HEK293 (cell line): Measurements from ENCODE around the gene MAGEB4.

Experiments used
- CTCF ChIA-PET: fragments of 350-600 bp; formaldehyde crosslinking; extraction: SDS; loops from one replicate; lab custom pipeline; 2021; ENCODE audit warnings: antibody characterized with exemption; lab: Yijun Ruan, JAX
- POLR2A ChIA-PET: fragments of 300-600 bp; formaldehyde crosslinking; extraction: SDS; loops from one replicate; lab custom pipeline; 2020; ENCODE audit warnings: antibody characterized with exemption, inconsistent platforms; lab: Yijun Ruan, JAX
- H3K27ac ChIP-seq: fragments of 200-500 bp; sonication (Bioruptor generic); 2 replicates; pipeline ENCODE4 v1.5.1; 2014; ENCODE audit warnings: low read depth, low read length, control low read depth, inconsistent platforms; ENCODE audit errors: extremely low read depth
- H3K36me3 ChIP-seq, 2 experiments: fragments of 200-500 bp in 1 of 2; sonication (Bioruptor generic) in 1 of 2; 1 replicate in 1 of 2; 2 replicates in 1 of 2; pipeline ENCODE4 v1.5.1; 2014 to 2017; ENCODE audit warnings: inconsistent platforms in 2 of 2, low read length in 2 of 2; ENCODE audit not compliant: control insufficient read depth in 2 of 2, insufficient read depth in 1 of 2
- H3K4me1 ChIP-seq: fragments of 200-500 bp; sonication (Bioruptor generic); 2 replicates; pipeline ENCODE4 v1.5.1; 2014; ENCODE audit warnings: mild to moderate bottlenecking, low read length, inconsistent platforms; ENCODE audit not compliant: control insufficient read depth, insufficient read depth
- H3K4me3 ChIP-seq: 2 replicates; pipeline ENCODE4 v1.5.1; 2011; ENCODE audit warnings: low read depth, mild to moderate bottlenecking, control low read depth, low read length, moderate library complexity
- H3K9me3 ChIP-seq: fragments of 200-500 bp; sonication (Bioruptor generic); 2 replicates; pipeline ENCODE4 v1.5.1; 2014; ENCODE audit warnings: low read depth, low read length, inconsistent platforms; ENCODE audit not compliant: control insufficient read depth, insufficient read depth
- AEBP2 ChIP-seq: fragments of 450-650 bp; formaldehyde crosslinking; IDR thresholded peaks from 2 replicates; pipeline ENCODE4 v1.5.1; 2016; ENCODE audit warnings: missing biosample characterization, missing genetic modification characterization, borderline replicate concordance
- ELK4 ChIP-seq: IDR thresholded peaks from 2 replicates; pipeline ENCODE4 v1.6.1; 2011; ENCODE audit warnings: mild to moderate bottlenecking, low read depth, low read length, borderline replicate concordance
- FEZF1 ChIP-seq: fragments of 450-650 bp; formaldehyde crosslinking; IDR thresholded peaks from 2 replicates; pipeline ENCODE4 v1.5.1; 2016; ENCODE audit warnings: missing biosample characterization, missing genetic modification characterization
- HOXD13 ChIP-seq: sonication (generic); formaldehyde crosslinking; IDR thresholded peaks from 2 replicates; pipeline ENCODE4 v1.8.0; 2022; ENCODE audit warnings: missing genetic modification reagents, borderline replicate concordance
- IKZF3 ChIP-seq: fragments of 450-650 bp; IDR thresholded peaks from 2 replicates; pipeline ENCODE4 v1.5.0; 2018; ENCODE audit warnings: missing biosample characterization, mild to moderate bottlenecking, missing genetic modification characterization, moderate library complexity
- KLF8 ChIP-seq: fragments of 450-650 bp; formaldehyde crosslinking; IDR thresholded peaks from 2 replicates; pipeline ENCODE4 v1.5.1; 2016; ENCODE audit warnings: missing biosample characterization, missing genetic modification characterization
- OSR2 ChIP-seq: fragments of 450-650 bp; formaldehyde crosslinking; IDR thresholded peaks from 2 replicates; pipeline ENCODE4 v1.5.1; 2016; ENCODE audit warnings: missing biosample characterization, missing genetic modification characterization
- WT1 ChIP-seq: fragments of 450-650 bp; formaldehyde crosslinking; IDR thresholded peaks from 2 replicates; pipeline ENCODE4 v1.5.1; 2016; ENCODE audit warnings: missing biosample characterization, missing genetic modification characterization
- YY2 ChIP-seq: fragments of 450-650 bp; formaldehyde crosslinking; IDR thresholded peaks from 2 replicates; pipeline ENCODE4 v1.5.1; 2016; ENCODE audit warnings: missing biosample characterization, missing genetic modification characterization
- ZBTB1 ChIP-seq: fragments of 450-650 bp; formaldehyde crosslinking; IDR thresholded peaks from 2 replicates; pipeline ENCODE4 v1.5.1; 2016; ENCODE audit warnings: missing biosample characterization, missing genetic modification characterization
- ZFP69B ChIP-seq: fragments of 450-650 bp; formaldehyde crosslinking; IDR thresholded peaks from 2 replicates; pipeline ENCODE4 v1.5.1; 2016; ENCODE audit warnings: missing biosample characterization, missing genetic modification characterization
- ZNF184 ChIP-seq: fragments of 450-650 bp; IDR thresholded peaks from 2 replicates; pipeline ENCODE4 v1.5.1; 2018; ENCODE audit warnings: missing biosample characterization, mild to moderate bottlenecking, missing genetic modification characterization
- ZNF48 ChIP-seq: fragments of 450-650 bp; formaldehyde crosslinking; IDR thresholded peaks from 2 replicates; pipeline ENCODE4 v1.5.1; 2016; ENCODE audit warnings: missing biosample characterization, missing genetic modification characterization
- ZNF561 ChIP-seq: fragments of 450-650 bp; IDR thresholded peaks from 2 replicates; pipeline ENCODE4 v1.5.1; 2018; ENCODE audit warnings: missing biosample characterization, missing genetic modification characterization, borderline replicate concordance
- ZNF600 ChIP-seq: fragments of 450-650 bp; formaldehyde crosslinking; IDR thresholded peaks from 2 replicates; pipeline ENCODE4 v1.5.1; 2016; ENCODE audit warnings: missing biosample characterization, missing genetic modification characterization
- ZNF624 ChIP-seq: fragments of 450-650 bp; formaldehyde crosslinking; IDR thresholded peaks from 2 replicates; pipeline ENCODE4 v1.5.1; 2017; ENCODE audit warnings: missing biosample characterization, missing genetic modification characterization
- ZNF658 ChIP-seq: fragments of 450-650 bp; formaldehyde crosslinking; IDR thresholded peaks from 2 replicates; pipeline ENCODE4; 2016; ENCODE audit warnings: missing biosample characterization, missing genetic modification characterization
- ZNF664 ChIP-seq: fragments of 450-650 bp; formaldehyde crosslinking; IDR thresholded peaks from 2 replicates; pipeline ENCODE4 v1.5.1; 2016; ENCODE audit warnings: missing biosample characterization, missing genetic modification characterization
- ZNF692 ChIP-seq: fragments of 450-650 bp; formaldehyde crosslinking; IDR thresholded peaks from 2 replicates; pipeline ENCODE4 v1.5.1; 2016; ENCODE audit warnings: missing biosample characterization, missing genetic modification characterization
- ZNF776 ChIP-seq: fragments of 450-650 bp; formaldehyde crosslinking; IDR thresholded peaks from 2 replicates; pipeline ENCODE4 v1.5.0; 2017; ENCODE audit warnings: missing biosample characterization, missing genetic modification characterization, borderline replicate concordance
- ZNF830 ChIP-seq: fragments of 450-650 bp; IDR thresholded peaks from 2 replicates; pipeline ENCODE4 v1.5.0; 2018; ENCODE audit warnings: missing biosample characterization, missing genetic modification characterization, low read depth, mild to moderate bottlenecking, moderate library complexity
- TF ChIP-seq, protein P1 (sequence below): fragments of 450-650 bp; formaldehyde crosslinking; IDR thresholded peaks from 2 replicates; pipeline ENCODE4 v1.5.1; 2016; ENCODE audit warnings: missing biosample characterization, missing genetic modification characterization
- TF ChIP-seq, protein P2 (sequence below): fragments of 450-650 bp; formaldehyde crosslinking; IDR thresholded peaks from 2 replicates; pipeline ENCODE4 v1.5.1; 2016; ENCODE audit warnings: missing biosample characterization, missing genetic modification characterization, low read depth
- TF ChIP-seq, protein P3 (sequence below): fragments of 450-650 bp; formaldehyde crosslinking; IDR thresholded peaks from 2 replicates; pipeline ENCODE4 v1.5.1; 2016; ENCODE audit warnings: missing biosample characterization, missing genetic modification characterization

The MAGEB4 gene

DNA sequence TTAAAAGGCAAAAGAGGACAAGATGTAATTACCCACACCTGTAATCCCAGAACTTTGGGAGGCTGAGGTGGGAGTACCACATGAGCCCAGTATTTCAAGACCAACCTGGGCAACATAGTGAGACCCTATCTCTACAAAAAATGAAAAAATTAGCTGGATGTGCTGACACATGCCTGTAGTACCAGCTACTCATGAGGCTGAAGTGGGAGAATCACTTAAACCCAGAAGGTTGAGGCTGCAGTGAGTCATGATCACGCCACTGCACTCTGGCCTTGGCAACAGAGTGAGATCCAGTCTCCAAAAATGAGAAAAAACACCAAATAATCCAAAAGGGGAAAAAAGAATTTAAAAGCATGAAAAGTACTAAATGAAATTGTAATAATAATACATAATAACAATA is 36.6 kb downstream of the MAGEB4 start:
- no peaks in the 10 kb centered on the region for H3K9me3 ChIP-seq
- H3K27ac ChIP-seq, result no peak overlapping the region
- H3K36me3 ChIP-seq, result no peaks in the 10 kb centered on the region
- no peak for TF ChIP-seq HOXD13
- TF ChIP-seq ZNF48 (tag by site-specific recombination), result no peak
- H3K4me3 ChIP-seq, result no peak overlapping the region
- ChIA-PET CTCF (interaction anchor here (0.7 kb wide), 1 partner anchor 13 kb away, joined by 4 read pairs; no protein-coding TSS in a partner anchor), POLR2A (no interaction called here)
- H3K4me1 ChIP-seq, result no peaks in the 10 kb centered on the region

DNA sequence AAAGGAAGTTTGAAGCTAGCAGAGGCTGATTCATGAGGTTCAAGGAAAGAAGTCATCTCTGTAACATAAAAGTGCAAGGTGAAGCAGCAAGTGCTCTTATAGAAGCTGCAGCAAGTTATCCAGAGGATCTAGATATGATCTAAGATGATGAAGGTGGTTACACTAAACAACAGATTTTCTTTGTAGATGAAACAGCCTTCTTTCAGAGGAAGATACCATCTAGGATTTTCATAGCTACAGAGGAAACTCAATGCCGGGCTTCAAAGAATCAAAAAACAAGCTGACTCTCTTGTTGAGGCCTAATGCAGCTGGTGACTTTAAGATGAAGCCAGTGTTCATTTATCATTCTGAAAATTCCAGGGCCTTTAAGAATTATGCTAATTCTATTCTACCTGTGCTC is 38.6 kb downstream of the MAGEB4 start:
- CTCF ChIA-PET, result no interaction called here
- no peak for TF ChIP-seq FEZF1
- no peak for TF ChIP-seq ZNF561 (tag by site-specific recombination)
- no peak for TF ChIP-seq OSR2 (tag by site-specific recombination)
- TF ChIP-seq ELK4, result no peak
- Histone ChIP-seq H3K4me1 (no peaks in the 10 kb centered on the region), H3K9me3 (no peaks in the 10 kb centered on the region), H3K4me3 (no peak overlapping the region), H3K36me3 (no peaks in the 10 kb centered on the region), H3K27ac (no peak overlapping the region)
- POLR2A ChIA-PET, result no interaction called here

DNA sequence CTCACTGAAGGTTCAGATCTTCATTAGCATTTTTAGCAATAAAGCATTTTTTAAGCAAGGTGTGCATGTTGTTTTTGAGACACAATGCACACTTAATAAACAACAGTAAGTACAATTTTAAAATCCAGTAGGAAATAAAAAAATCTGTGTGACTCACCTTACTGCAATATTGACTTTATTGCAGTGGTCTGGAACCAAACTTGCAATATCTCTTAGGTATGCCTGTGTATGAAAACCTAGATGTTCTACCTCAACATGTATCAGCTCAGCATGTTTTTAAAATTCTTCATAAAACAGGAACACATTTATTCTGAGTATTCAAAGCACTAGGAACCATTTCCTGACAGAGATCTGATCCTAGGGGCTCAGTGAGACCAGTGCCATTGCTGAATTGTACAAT is 40.7 kb downstream of the MAGEB4 start:
- Histone ChIP-seq H3K4me3 (no peak overlapping the region), H3K36me3 (no peaks in the 10 kb centered on the region), H3K27ac (no peak overlapping the region), H3K4me1 (no peaks in the 10 kb centered on the region), H3K9me3 (no peaks in the 10 kb centered on the region)
- ChIA-PET CTCF (no interaction called here), POLR2A (no interaction called here)
- TF ChIP-seq IKZF3 (tag by site-specific recombination) (no peak), KLF8 (tag by site-specific recombination) (no peak), ZNF692 (tag by site-specific recombination) (no peak), WT1 (no peak), ZNF658 (tag by site-specific recombination) (no peak), YY2 (tag by site-specific recombination) (no peak), ZNF600 (tag by site-specific recombination) (no peak), ZNF624 (tag by site-specific recombination) (no peak), ZBTB1 (tag by site-specific recombination) (no peak), AEBP2 (tag by site-specific recombination) (no peak), ZNF776 (tag by site-specific recombination) (no peak), ZNF664 (no peak), ZNF830 (tag by site-specific recombination) (no peak), ZFP69B (tag by site-specific recombination) (no peak), ZNF184 (tag by site-specific recombination) (no peak)
- TF ChIP-seq, protein P1, sequence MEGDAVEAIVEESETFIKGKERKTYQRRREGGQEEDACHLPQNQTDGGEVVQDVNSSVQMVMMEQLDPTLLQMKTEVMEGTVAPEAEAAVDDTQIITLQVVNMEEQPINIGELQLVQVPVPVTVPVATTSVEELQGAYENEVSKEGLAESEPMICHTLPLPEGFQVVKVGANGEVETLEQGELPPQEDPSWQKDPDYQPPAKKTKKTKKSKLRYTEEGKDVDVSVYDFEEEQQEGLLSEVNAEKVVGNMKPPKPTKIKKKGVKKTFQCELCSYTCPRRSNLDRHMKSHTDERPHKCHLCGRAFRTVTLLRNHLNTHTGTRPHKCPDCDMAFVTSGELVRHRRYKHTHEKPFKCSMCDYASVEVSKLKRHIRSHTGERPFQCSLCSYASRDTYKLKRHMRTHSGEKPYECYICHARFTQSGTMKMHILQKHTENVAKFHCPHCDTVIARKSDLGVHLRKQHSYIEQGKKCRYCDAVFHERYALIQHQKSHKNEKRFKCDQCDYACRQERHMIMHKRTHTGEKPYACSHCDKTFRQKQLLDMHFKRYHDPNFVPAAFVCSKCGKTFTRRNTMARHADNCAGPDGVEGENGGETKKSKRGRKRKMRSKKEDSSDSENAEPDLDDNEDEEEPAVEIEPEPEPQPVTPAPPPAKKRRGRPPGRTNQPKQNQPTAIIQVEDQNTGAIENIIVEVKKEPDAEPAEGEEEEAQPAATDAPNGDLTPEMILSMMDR (tag by site-specific recombination), result no peak
- TF ChIP-seq, protein P2, sequence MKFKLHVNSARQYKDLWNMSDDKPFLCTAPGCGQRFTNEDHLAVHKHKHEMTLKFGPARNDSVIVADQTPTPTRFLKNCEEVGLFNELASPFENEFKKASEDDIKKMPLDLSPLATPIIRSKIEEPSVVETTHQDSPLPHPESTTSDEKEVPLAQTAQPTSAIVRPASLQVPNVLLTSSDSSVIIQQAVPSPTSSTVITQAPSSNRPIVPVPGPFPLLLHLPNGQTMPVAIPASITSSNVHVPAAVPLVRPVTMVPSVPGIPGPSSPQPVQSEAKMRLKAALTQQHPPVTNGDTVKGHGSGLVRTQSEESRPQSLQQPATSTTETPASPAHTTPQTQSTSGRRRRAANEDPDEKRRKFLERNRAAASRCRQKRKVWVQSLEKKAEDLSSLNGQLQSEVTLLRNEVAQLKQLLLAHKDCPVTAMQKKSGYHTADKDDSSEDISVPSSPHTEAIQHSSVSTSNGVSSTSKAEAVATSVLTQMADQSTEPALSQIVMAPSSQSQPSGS (tag by site-specific recombination), result no peak
- TF ChIP-seq, protein P3, sequence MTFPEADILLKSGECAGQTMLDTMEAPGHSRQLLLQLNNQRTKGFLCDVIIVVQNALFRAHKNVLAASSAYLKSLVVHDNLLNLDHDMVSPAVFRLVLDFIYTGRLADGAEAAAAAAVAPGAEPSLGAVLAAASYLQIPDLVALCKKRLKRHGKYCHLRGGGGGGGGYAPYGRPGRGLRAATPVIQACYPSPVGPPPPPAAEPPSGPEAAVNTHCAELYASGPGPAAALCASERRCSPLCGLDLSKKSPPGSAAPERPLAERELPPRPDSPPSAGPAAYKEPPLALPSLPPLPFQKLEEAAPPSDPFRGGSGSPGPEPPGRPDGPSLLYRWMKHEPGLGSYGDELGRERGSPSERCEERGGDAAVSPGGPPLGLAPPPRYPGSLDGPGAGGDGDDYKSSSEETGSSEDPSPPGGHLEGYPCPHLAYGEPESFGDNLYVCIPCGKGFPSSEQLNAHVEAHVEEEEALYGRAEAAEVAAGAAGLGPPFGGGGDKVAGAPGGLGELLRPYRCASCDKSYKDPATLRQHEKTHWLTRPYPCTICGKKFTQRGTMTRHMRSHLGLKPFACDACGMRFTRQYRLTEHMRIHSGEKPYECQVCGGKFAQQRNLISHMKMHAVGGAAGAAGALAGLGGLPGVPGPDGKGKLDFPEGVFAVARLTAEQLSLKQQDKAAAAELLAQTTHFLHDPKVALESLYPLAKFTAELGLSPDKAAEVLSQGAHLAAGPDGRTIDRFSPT (tag by site-specific recombination), result no peak
